NCI-H1105 treated with DMSO at 0.1 percent for 48 hours (cell line): ENCODE measurements around the gene MYO6.
A peak's percentile ranks its signal among the peaks of the same experiment; 100 is the strongest.

Experiments used
- DNase-seq: peaks from one replicate; lab custom pipeline; 2025; lab: John Stamatoyannopoulos, UW

MYO6 gene

GRCh38 chr6:75827163-75827562 lies 78.1 kb downstream of the MYO6 start:
- no peak for DNase-seq

GRCh38 chr6:75830959-75831885 lies 82.2 kb downstream of the MYO6 start:
- no peak for DNase-seq

GRCh38 chr6:75834447-75834846 lies 85.4 kb downstream of the MYO6 start:
- DNase-seq = no peak

- no peak for DNase-seq
These were observed 93.2 kb downstream of the MYO6 start for GRCh38 chr6:75842191-75842590.

- no peak for DNase-seq
These were observed 93.7 kb downstream of the MYO6 start for GRCh38 chr6:75842732-75843131.

- DNase-seq = no peak
These were observed 94.4 kb downstream of the MYO6 start for GRCh38 chr6:75843396-75843795.

- no peak for DNase-seq
These were observed 99.2 kb downstream of the MYO6 start for GRCh38 chr6:75848274-75848673.

- no peak for DNase-seq
These were observed 100.4 kb downstream of the MYO6 start for GRCh38 chr6:75849329-75850025.

GRCh38 chr6:75850026-75850833 lies 101.2 kb downstream of the MYO6 start:
- DNase-seq = no peak

GRCh38 chr6:75852721-75853120 lies 103.7 kb downstream of the MYO6 start:
- DNase-seq = no peak

- DNase-seq = no peak
These were observed 104.8 kb downstream of the MYO6 start for GRCh38 chr6:75853806-75854205.

GRCh38 chr6:75855052-75855451 lies 106.0 kb downstream of the MYO6 start:
- DNase-seq = peak; percentile 22

GRCh38 chr6:75856902-75857301 lies 107.9 kb downstream of the MYO6 start:
- DNase-seq = no peak

GRCh38 chr6:75863001-75863400 lies 114.0 kb downstream of the MYO6 start:
- no peak for DNase-seq

- DNase-seq = no peak
These were observed 114.7 kb downstream of the MYO6 start for GRCh38 chr6:75863784-75864183.

- DNase-seq = no peak
These were observed 115.4 kb downstream of the MYO6 start for GRCh38 chr6:75864446-75864845.

- no peak for DNase-seq
These were observed 121.3 kb downstream of the MYO6 start for GRCh38 chr6:75870389-75870788.

- DNase-seq = no peak
These were observed 125.2 kb downstream of the MYO6 start for GRCh38 chr6:75874224-75874623.

- no peak for DNase-seq
These were observed 127.1 kb downstream of the MYO6 start for GRCh38 chr6:75876152-75876551.

- no peak for DNase-seq
These were observed 131.3 kb downstream of the MYO6 start for GRCh38 chr6:75880305-75880704.

GRCh38 chr6:75882734-75883133 lies 133.7 kb downstream of the MYO6 start:
- DNase-seq = no peak

GRCh38 chr6:75884822-75885221 lies 135.8 kb downstream of the MYO6 start:
- no peak for DNase-seq
